GM23248 (cell line): ENCODE data around the gene HJURP.

Source experiments
- EZH2 ChIP-seq: fragments of 200-600 bp; sonication (generic); IDR thresholded peaks from 2 replicates; pipeline ENCODE4 v1.6.1; 2018; ENCODE audit warnings: antibody characterized with exemption, mild to moderate bottlenecking; ENCODE audit not compliant: insufficient read depth, poor library complexity, severe bottlenecking
- EZH2phosphoT487 ChIP-seq: fragments of 200-600 bp; sonication (generic); IDR thresholded peaks from 2 replicates; pipeline ENCODE4 v1.6.1; 2018; ENCODE audit warnings: antibody characterized with exemption, moderate library complexity, mild to moderate bottlenecking, low read depth; ENCODE audit not compliant: insufficient read depth

GRCh38 chr2:233848276-233848675 lies 6.1 kb downstream of the HJURP start:
- no peak for TF ChIP-seq EZH2
- no peak for TF ChIP-seq EZH2phosphoT487
